Measurements from ENCODE around the gene EPHA5. TPM values are rescaled to one million over a fixed set of nuclear protein-coding genes. Genes with fewer than 3 reads are reported as not detected.

EPHA5 gene
- total RNA-seq, 1 donor from 2014 or later, result 1.2 TPM

- Histone ChIP-seq H3K9ac (ENCODE audit: low read length) (no peak overlapping the region), H3K4me3 (ENCODE audit: insufficient read depth, low read depth, low read length) (no peak overlapping the region), H3K9me3 (ENCODE audit: insufficient read depth, low read depth, low read length) (no peaks in the 10 kb centered on the region), H3K79me2 (ENCODE audit: insufficient read depth, low read length) (no peaks in the 10 kb centered on the region), H2AFZ (ENCODE audit: low read depth, low read length) (no peak overlapping the region), H4K20me1 (ENCODE audit: insufficient read depth, low read length) (no peaks in the 10 kb centered on the region), H3K4me1 (ENCODE audit: insufficient read depth, low read length) (no peaks in the 10 kb centered on the region), H3K36me3 (ENCODE audit: insufficient read depth, low read length) (no peaks in the 10 kb centered on the region), H3K27me3 (ENCODE audit: insufficient read depth, low read length) (no peaks in the 10 kb centered on the region), H3K4me2 (ENCODE audit: low read length) (no peak overlapping the region), H3K27ac (ENCODE audit: low read depth, low read length) (no peak overlapping the region)
- no peaks in the 10 kb centered on the region for H3K36me3 Mint-ChIP-seq (ENCODE audit: low read depth, unreplicated experiment)
- DNase-seq (ENCODE audit: low read depth) (peak; percentile 7), FAIRE-seq (no peak)
- H3K27ac Mint-ChIP-seq (ENCODE audit: unreplicated experiment), result no peak overlapping the region
- no peaks in the 10 kb centered on the region for H3K27me3 Mint-ChIP-seq (ENCODE audit: low read depth, unreplicated experiment)
- no peaks in the 10 kb centered on the region for H3K9me3 Mint-ChIP-seq (ENCODE audit: unreplicated experiment)
- TF ChIP-seq EZH2 (IDR thresholded peaks at IDR 0.05; ENCODE audit: insufficient read depth, low read length) (no peak), CTCF (IDR thresholded peaks at IDR 0.05; ENCODE audit: insufficient read depth, low read depth, low read length) (peak; percentile 4)
- H3K4me1 Mint-ChIP-seq (ENCODE audit: low read depth, unreplicated experiment), result no peaks in the 10 kb centered on the region
- H3K4me3 Mint-ChIP-seq (ENCODE audit: unreplicated experiment), result no peak overlapping the region
Measured at GRCh38 chr4:65580551-65580950, 89.7 kb downstream of the EPHA5 start.

- H3K4me1 Mint-ChIP-seq (ENCODE audit: low read depth, unreplicated experiment), result no peaks in the 10 kb centered on the region
- H2AFZ ChIP-seq (ENCODE audit: low read depth, low read length), result no peak overlapping the region
- TF ChIP-seq EZH2 (IDR thresholded peaks at IDR 0.05; ENCODE audit: insufficient read depth, low read length), result no peak
Measured at GRCh38 chr4:65566473-65566872, 103.8 kb downstream of the EPHA5 start.

GRCh38 chr4:65561164-65561563, 109.1 kb downstream of the EPHA5 start:
- Histone ChIP-seq H3K27me3 (ENCODE audit: insufficient read depth, low read length) (no peaks in the 10 kb centered on the region), H3K79me2 (ENCODE audit: insufficient read depth, low read length) (no peaks in the 10 kb centered on the region), H3K9me3 (ENCODE audit: insufficient read depth, low read depth, low read length) (no peaks in the 10 kb centered on the region), H3K4me1 (ENCODE audit: insufficient read depth, low read length) (no peaks in the 10 kb centered on the region), H2AFZ (ENCODE audit: low read depth, low read length) (no peak overlapping the region), H3K27ac (ENCODE audit: low read depth, low read length) (no peak overlapping the region), H3K4me3 (ENCODE audit: insufficient read depth, low read depth, low read length) (no peak overlapping the region), H3K36me3 (ENCODE audit: insufficient read depth, low read length) (no peaks in the 10 kb centered on the region), H3K9ac (ENCODE audit: low read length) (no peak overlapping the region), H3K4me2 (ENCODE audit: low read length) (no peak overlapping the region), H4K20me1 (ENCODE audit: insufficient read depth, low read length) (no peaks in the 10 kb centered on the region)
- no peaks in the 10 kb centered on the region for H3K4me1 Mint-ChIP-seq (ENCODE audit: low read depth, unreplicated experiment)
- TF ChIP-seq CTCF (IDR thresholded peaks at IDR 0.05; ENCODE audit: insufficient read depth, low read depth, low read length), result no peak
- TF ChIP-seq EZH2 (IDR thresholded peaks at IDR 0.05; ENCODE audit: insufficient read depth, low read length), result no peak
- no peak for DNase-seq (ENCODE audit: low read depth)
- FAIRE-seq, result no peak
- no peaks in the 10 kb centered on the region for H3K9me3 Mint-ChIP-seq (ENCODE audit: unreplicated experiment)
- H3K36me3 Mint-ChIP-seq (ENCODE audit: low read depth, unreplicated experiment), result no peaks in the 10 kb centered on the region
- H3K4me3 Mint-ChIP-seq (ENCODE audit: unreplicated experiment), result no peak overlapping the region
- no peaks in the 10 kb centered on the region for H3K27me3 Mint-ChIP-seq (ENCODE audit: low read depth, unreplicated experiment)
- no peak overlapping the region for H3K27ac Mint-ChIP-seq (ENCODE audit: unreplicated experiment)

More at GRCh38 chr4:65566473-65566872, 103.8 kb downstream of the EPHA5 start:
- H3K27me3 ChIP-seq (ENCODE audit: insufficient read depth, low read length), result no peaks in the 10 kb centered on the region
- no peak overlapping the region for H3K4me3 ChIP-seq (ENCODE audit: insufficient read depth, low read depth, low read length)
- Mint-ChIP-seq H3K27ac (ENCODE audit: unreplicated experiment) (no peak overlapping the region), H3K4me3 (ENCODE audit: unreplicated experiment) (no peak overlapping the region), H3K27me3 (ENCODE audit: low read depth, unreplicated experiment) (no peaks in the 10 kb centered on the region), H3K36me3 (ENCODE audit: low read depth, unreplicated experiment) (no peaks in the 10 kb centered on the region), H3K9me3 (ENCODE audit: unreplicated experiment) (no peaks in the 10 kb centered on the region)
- FAIRE-seq (no peak), DNase-seq (ENCODE audit: low read depth) (no peak)
- H3K4me1 ChIP-seq (ENCODE audit: insufficient read depth, low read length), result no peaks in the 10 kb centered on the region
- H3K27ac ChIP-seq (ENCODE audit: low read depth, low read length), result no peak overlapping the region
- H3K4me2 ChIP-seq (ENCODE audit: low read length), result no peak overlapping the region
- no peaks in the 10 kb centered on the region for H3K9me3 ChIP-seq (ENCODE audit: insufficient read depth, low read depth, low read length)
- no peaks in the 10 kb centered on the region for H4K20me1 ChIP-seq (ENCODE audit: insufficient read depth, low read length)
- H3K9ac ChIP-seq (ENCODE audit: low read length), result no peak overlapping the region
- H3K36me3 ChIP-seq (ENCODE audit: insufficient read depth, low read length), result no peaks in the 10 kb centered on the region
- no peaks in the 10 kb centered on the region for H3K79me2 ChIP-seq (ENCODE audit: insufficient read depth, low read length)

All from astrocyte (in vitro differentiated cells and primary cell).